Hepatocyte (in vitro differentiated cells): ENCODE measurements around the gene AEN. TPM values are rescaled to one million over a fixed set of nuclear protein-coding genes. Genes with fewer than 3 reads are reported as not detected.

Source experiments
- DNase-seq: peaks from one replicate; pipeline ENCODE4 v3.0.0-alpha.2; 2016; ENCODE audit warnings: low spot score
- H2AFZ ChIP-seq: fragments of 200-600 bp; sonication (generic); 2 replicates; pipeline ENCODE4 v1.6.0; 2016; ENCODE audit warnings: antibody characterized with exemption, mild to moderate bottlenecking
- H3K27ac ChIP-seq: fragments of 200-600 bp; sonication (generic); 2 replicates; pipeline ENCODE4 v1.5.1; 2016; ENCODE audit warnings: mild to moderate bottlenecking
- H3K27me3 ChIP-seq: fragments of 200-600 bp; sonication (generic); 2 replicates; pipeline ENCODE4 v1.6.1; 2016
- H3K36me3 ChIP-seq: fragments of 200-600 bp; sonication (generic); replicated peaks from 2 replicates; pipeline ENCODE4 v1.5.1; 2016; ENCODE audit warnings: low read depth; ENCODE audit not compliant: insufficient read depth
- H3K4me1 ChIP-seq: fragments of 200-600 bp; sonication (generic); 2 replicates; pipeline ENCODE4 v1.5.1; 2016; ENCODE audit warnings: mild to moderate bottlenecking, moderate library complexity; ENCODE audit not compliant: insufficient read depth
- H3K4me2 ChIP-seq: fragments of 200-600 bp; sonication (generic); 2 replicates; pipeline ENCODE4 v1.6.0; 2016
- H3K4me3 ChIP-seq: fragments of 200-600 bp; sonication (generic); 2 replicates; pipeline ENCODE4 v1.5.1; 2016; ENCODE audit warnings: mild to moderate bottlenecking
- H3K79me2 ChIP-seq: fragments of 200-600 bp; sonication (generic); 2 replicates; pipeline ENCODE4 v1.6.0; 2017; ENCODE audit warnings: mild to moderate bottlenecking
- H3K9me2 ChIP-seq: fragments of 200-600 bp; sonication (generic); replicated peaks from 2 replicates; pipeline ENCODE4 v1.6.0; 2017; ENCODE audit warnings: mild to moderate bottlenecking; ENCODE audit not compliant: insufficient read depth
- H3K9me3 ChIP-seq: fragments of 200-600 bp; sonication (generic); 2 replicates; pipeline ENCODE4 v1.5.1; 2016; ENCODE audit warnings: low read depth, mild to moderate bottlenecking
- H4K20me1 ChIP-seq: fragments of 200-600 bp; sonication (generic); 2 replicates; pipeline ENCODE4 v1.6.0; 2016; ENCODE audit warnings: mild to moderate bottlenecking; ENCODE audit not compliant: insufficient read depth, poor library complexity, severe bottlenecking
- CTCF ChIP-seq: fragments of 200-600 bp; sonication (generic); IDR thresholded peaks from 2 replicates; pipeline ENCODE4 v1.5.1; 2016; ENCODE audit warnings: antibody characterized with exemption, mild to moderate bottlenecking; ENCODE audit not compliant: poor library complexity
- EZH2 ChIP-seq: fragments of 200-600 bp; sonication (generic); IDR thresholded peaks from 2 replicates; pipeline ENCODE4 v1.6.1; 2016; ENCODE audit warnings: antibody characterized with exemption, mild to moderate bottlenecking, borderline replicate concordance
- EZH2phosphoT487 ChIP-seq: fragments of 200-600 bp; sonication (generic); IDR thresholded peaks from one replicate; pipeline ENCODE4 v1.6.1; 2018; ENCODE audit warnings: antibody characterized with exemption, mild to moderate bottlenecking, low read depth, moderate library complexity; ENCODE audit not compliant: unreplicated experiment, severe bottlenecking
- WGBS: methylation state at CpG from one replicate; pipeline ENCODE4 v1.1.6; 2016; ENCODE audit warnings: low lambda C conversion rate; ENCODE audit errors: missing lambda C conversion rate; 5-methylcytosine and 5-hydroxymethylcytosine counted together
- polyA plus RNA-seq: library from polyadenylated mRNA; unstranded; fragments of >200 nt; fragmentation: Nextera tagmentation; extraction: Ambion mirVana; gene quantifications from 2 replicates; pipeline ENCODE4 v1.2.1, GENCODE V29; 2016
- total RNA-seq: library from RNA; depleted of rRNA; stranded (reverse); fragments of >200 nt; gene quantifications from 2 replicates; pipeline ENCODE4 v1.2.3, GENCODE V29; 2014

AEN gene
- total and polyA plus RNA-seq, 2 experiments from 2014 or later = 18.3 to 25.0 TPM

GRCh38 chr15:88661761-88662556 is 40.8 kb downstream of the AEN start:
- H3K4me2 ChIP-seq = no peak overlapping the region
- H3K79me2 ChIP-seq = no peaks in the 10 kb centered on the region
- H2AFZ ChIP-seq = no peak overlapping the region
- H4K20me1 ChIP-seq = no peaks in the 10 kb centered on the region
- no peaks in the 10 kb centered on the region for H3K9me3 ChIP-seq
- no peak overlapping the region for H3K4me3 ChIP-seq
- H3K27ac ChIP-seq = no peak overlapping the region
- no peak for TF ChIP-seq CTCF
- no peak for TF ChIP-seq EZH2
- no peak for TF ChIP-seq EZH2phosphoT487
- H3K36me3 ChIP-seq = no peaks in the 10 kb centered on the region
- H3K27me3 ChIP-seq = no peaks in the 10 kb centered on the region
- no peaks in the 10 kb centered on the region for H3K4me1 ChIP-seq
- H3K9me2 ChIP-seq = no peaks in the 10 kb centered on the region
- DNase-seq = no peak
- 63% methylated on average over 4 of the region's 4 CpGs for WGBS

- DNase-seq = no peak
- H4K20me1 ChIP-seq = no peaks in the 10 kb centered on the region
- H3K9me2 ChIP-seq = no peaks in the 10 kb centered on the region
- no peak overlapping the region for H3K27ac ChIP-seq
- no peaks in the 10 kb centered on the region for H3K36me3 ChIP-seq
- no peak overlapping the region for H3K4me2 ChIP-seq
- 90% methylated on average over 6 of the region's 6 CpGs for WGBS
- no peak overlapping the region for H2AFZ ChIP-seq
- no peaks in the 10 kb centered on the region for H3K79me2 ChIP-seq
- no peaks in the 10 kb centered on the region for H3K4me1 ChIP-seq
- H3K9me3 ChIP-seq = no peaks in the 10 kb centered on the region
- H3K4me3 ChIP-seq = no peak overlapping the region
- TF ChIP-seq EZH2 = no peak
- TF ChIP-seq EZH2phosphoT487 = no peak
- no peak for TF ChIP-seq CTCF
- H3K27me3 ChIP-seq = no peaks in the 10 kb centered on the region
Observed at GRCh38 chr15:88663141-88663621, 42.0 kb downstream of the AEN start.

- Histone ChIP-seq H3K4me1 (no peaks in the 10 kb centered on the region), H3K4me2 (no peak overlapping the region), H4K20me1 (no peaks in the 10 kb centered on the region), H3K36me3 (no peaks in the 10 kb centered on the region), H3K27ac (no peak overlapping the region), H3K9me3 (no peaks in the 10 kb centered on the region), H3K79me2 (no peaks in the 10 kb centered on the region), H2AFZ (no peak overlapping the region), H3K4me3 (no peak overlapping the region), H3K9me2 (no peaks in the 10 kb centered on the region), H3K27me3 (no peaks in the 10 kb centered on the region)
- WGBS = 74% methylated on average over 7 of the region's 7 CpGs
- DNase-seq = no peak
- no peak for TF ChIP-seq CTCF
- TF ChIP-seq EZH2phosphoT487 = no peak
- no peak for TF ChIP-seq EZH2
Observed at GRCh38 chr15:88664151-88664778, 43.1 kb downstream of the AEN start.
